Body of pancreas (tissue), 4 donors: ENCODE measurements around the gene PFN2.

Source experiments
- POLR2A ChIP-seq, 3 donors: fragments of 450-650 bp; IDR thresholded peaks; one replicate each; pipeline ENCODE4 v1.6.1; 2016; ENCODE audit warnings: antibody characterized with exemption in 3 of 3, mild to moderate bottlenecking in 2 of 3
- TF ChIP-seq, protein P1 (sequence below), 7 experiments: fragments of 450-650 bp in 4 of 7; fragments of 200-600 bp in 3 of 7; sonication (generic) in 3 of 7; IDR thresholded peaks; one replicate each; pipeline ENCODE4 v1.5.1; 2016 to 2019; ENCODE audit warnings: antibody characterized with exemption in 7 of 7

DNA sequence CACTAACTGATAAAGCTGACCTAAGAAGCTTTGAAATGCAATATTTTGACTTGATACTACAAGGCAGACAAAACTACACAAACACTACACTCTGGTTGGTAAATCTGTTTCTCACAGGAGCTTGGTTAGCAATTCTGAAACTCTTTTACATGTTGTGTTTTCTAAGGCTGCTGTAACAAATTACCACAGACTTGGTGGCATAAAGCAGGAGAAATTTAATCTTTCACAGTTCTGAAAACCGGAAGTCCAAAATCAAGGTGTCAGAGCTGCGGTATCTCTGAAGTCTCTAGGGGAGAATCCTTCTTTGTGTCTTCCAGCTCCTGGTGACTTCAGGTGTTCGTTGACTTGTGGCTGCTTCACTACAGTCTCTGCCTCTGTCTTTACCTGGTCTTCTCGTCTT lies 12.9 kb upstream of the PFN2 start:
- TF ChIP-seq, protein P1, sequence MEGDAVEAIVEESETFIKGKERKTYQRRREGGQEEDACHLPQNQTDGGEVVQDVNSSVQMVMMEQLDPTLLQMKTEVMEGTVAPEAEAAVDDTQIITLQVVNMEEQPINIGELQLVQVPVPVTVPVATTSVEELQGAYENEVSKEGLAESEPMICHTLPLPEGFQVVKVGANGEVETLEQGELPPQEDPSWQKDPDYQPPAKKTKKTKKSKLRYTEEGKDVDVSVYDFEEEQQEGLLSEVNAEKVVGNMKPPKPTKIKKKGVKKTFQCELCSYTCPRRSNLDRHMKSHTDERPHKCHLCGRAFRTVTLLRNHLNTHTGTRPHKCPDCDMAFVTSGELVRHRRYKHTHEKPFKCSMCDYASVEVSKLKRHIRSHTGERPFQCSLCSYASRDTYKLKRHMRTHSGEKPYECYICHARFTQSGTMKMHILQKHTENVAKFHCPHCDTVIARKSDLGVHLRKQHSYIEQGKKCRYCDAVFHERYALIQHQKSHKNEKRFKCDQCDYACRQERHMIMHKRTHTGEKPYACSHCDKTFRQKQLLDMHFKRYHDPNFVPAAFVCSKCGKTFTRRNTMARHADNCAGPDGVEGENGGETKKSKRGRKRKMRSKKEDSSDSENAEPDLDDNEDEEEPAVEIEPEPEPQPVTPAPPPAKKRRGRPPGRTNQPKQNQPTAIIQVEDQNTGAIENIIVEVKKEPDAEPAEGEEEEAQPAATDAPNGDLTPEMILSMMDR (IDR thresholded peaks at IDR 0.05) = no peak
- TF ChIP-seq POLR2A (IDR thresholded peaks at IDR 0.05) = no peak
